ENCODE data around the gene MRPL53.

The MRPL53 gene

DNA sequence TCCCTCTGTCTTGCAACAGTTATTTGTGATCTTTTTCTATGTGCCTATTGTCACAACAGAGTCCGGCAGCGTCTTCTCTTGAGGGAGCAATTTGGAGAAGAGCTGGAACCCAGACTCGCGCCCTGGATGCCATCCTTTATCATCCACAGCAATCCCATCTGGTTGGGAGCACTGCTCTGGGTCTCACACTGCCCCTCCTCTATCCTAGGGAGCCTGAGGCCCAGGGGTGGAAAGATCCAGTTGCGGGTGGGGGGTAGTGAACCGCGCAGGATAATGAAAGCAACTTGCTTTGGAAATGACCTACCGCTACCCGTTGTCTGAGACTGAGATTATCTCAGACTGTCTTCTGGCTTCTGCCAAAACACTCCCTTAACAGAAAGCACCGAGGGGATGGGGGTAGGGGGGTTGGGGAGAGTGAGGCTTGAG lies 13.5 kb downstream of the MRPL53 start:
- Histone ChIP-seq H3K4me3 (ENCODE audit: low read depth, low read length) (peak overlapping the region; percentile 91), H3K36me3 (ENCODE audit: insufficient read depth, low read length) (no peaks in the 10 kb centered on the region), H2AFZ (ENCODE audit: low read length, unreplicated experiment) (no peak overlapping the region), H3K4me1 (ENCODE audit: control insufficient read depth, insufficient read depth, low read length, unreplicated experiment) (peaks cover 20% of the 10 kb centered on the region), H3K27ac (ENCODE audit: low read depth, low read length) (peak overlapping the region; percentile 17; the same call in 1 of the 2 replicates), H3K79me2 (ENCODE audit: control insufficient read depth, insufficient read depth, low read length, unreplicated experiment) (peaks cover 17% of the 10 kb centered on the region), H3K27me3 (ENCODE audit: insufficient read depth, low read length) (no peaks in the 10 kb centered on the region)

DNA sequence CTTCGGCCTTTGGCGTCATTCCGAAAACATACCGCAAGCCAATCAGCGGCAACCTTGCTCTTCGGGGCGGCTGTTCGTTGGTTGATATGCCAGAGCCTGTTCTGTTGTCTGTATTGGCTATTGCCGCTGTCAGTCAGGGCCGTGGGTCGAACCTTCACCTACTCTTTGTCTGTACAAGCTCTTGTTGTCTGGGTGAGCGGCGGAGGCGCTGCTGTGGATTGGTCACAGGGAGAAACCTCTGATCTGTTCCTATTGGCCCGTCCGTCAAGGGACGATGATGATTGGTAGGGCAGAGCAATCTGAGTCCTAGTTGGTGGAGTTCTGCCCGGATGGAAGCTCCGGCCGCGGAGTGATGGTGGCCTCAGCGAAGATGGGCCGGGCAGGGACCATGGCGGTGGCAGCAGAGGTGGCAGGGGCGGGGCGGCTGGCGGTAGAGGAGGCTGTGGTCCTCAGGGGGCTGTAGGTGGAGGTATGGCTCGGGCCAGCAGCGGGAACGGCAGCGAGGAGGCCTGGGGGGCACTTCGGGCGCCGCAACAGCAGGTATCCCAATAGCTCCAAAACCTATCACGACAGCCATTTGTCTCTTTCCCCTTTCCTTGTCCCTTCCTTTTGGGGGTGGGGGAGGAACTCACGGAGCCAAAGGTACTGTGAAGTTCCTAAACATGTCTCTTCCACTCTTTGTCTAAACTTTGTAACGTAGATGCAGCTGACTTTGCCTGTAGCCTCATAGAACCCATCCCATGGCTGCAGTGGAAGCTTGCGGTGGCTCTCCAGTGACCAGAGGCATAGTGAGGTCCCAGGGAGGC lies 14.1 kb downstream of the MRPL53 start, which contains the start of gene WBP1:
TSS of gene WBP1 (plus strand) at position 307 of the 806 bp plus-strand sequence. CDS start at position 472, 165 bp downstream.
- Histone ChIP-seq H2AFZ (ENCODE audit: low read length, unreplicated experiment) (peak within 1 kb of the TSS; percentile 84), H3K4me1 (ENCODE audit: control insufficient read depth, insufficient read depth, low read length, unreplicated experiment) (peaks cover 20% of the 10 kb centered on the region), H3K27me3 (ENCODE audit: insufficient read depth, low read length) (no peaks in the 10 kb centered on the region)

DNA sequence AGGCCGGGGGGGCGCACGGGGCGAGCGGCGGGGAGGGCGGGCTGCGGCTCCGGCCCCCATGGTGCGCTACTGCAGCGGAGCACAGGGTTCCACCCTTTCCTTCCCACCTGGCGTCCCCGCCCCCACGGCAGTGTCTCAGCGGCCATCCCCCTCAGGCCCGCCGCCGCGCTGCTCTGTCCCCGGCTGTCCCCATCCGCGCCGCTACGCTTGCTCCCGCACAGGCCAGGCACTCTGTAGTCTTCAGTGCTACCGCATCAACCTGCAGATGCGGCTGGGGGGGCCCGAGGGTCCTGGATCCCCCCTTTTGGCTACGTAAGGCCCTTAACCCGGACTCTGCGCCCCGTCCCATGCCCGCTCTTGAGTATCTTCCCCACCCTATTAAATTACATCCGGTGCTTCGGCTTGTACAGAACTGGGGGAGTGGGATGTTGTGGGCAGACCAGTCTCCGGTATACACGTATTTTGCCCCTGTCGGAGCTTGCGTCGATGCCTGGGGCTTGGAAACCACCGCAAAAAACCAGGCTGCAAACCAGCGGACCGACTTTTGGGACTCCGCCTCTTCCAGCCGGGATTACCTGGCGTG lies 14.8 kb downstream of the MRPL53 start:
- no peaks in the 10 kb centered on the region for H3K27me3 ChIP-seq (ENCODE audit: insufficient read depth, low read length)
- peaks cover 20% of the 10 kb centered on the region for H3K4me1 ChIP-seq (ENCODE audit: control insufficient read depth, insufficient read depth, low read length, unreplicated experiment)
- H2AFZ ChIP-seq (ENCODE audit: low read length, unreplicated experiment): peak overlapping the region; percentile 84
- H3K36me3 ChIP-seq (ENCODE audit: insufficient read depth, low read length): no peaks in the 10 kb centered on the region
- H3K4me3 ChIP-seq (ENCODE audit: low read depth, low read length): peak overlapping the region; percentile 91
- peak overlapping the region; percentile 83 for H3K27ac ChIP-seq (ENCODE audit: low read depth, low read length)
- peaks cover 17% of the 10 kb centered on the region for H3K79me2 ChIP-seq (ENCODE audit: control insufficient read depth, insufficient read depth, low read length, unreplicated experiment)

More for the DNA sequence above, 14.1 kb downstream of the MRPL53 start, which contains the start of gene WBP1:
- Histone ChIP-seq H3K27ac (ENCODE audit: low read depth, low read length) (peak within 1 kb of the TSS; percentile 83), H3K4me3 (ENCODE audit: low read depth, low read length) (peak within 1 kb of the TSS; percentile 91), H3K36me3 (ENCODE audit: insufficient read depth, low read length) (no peaks in the 10 kb centered on the region), H3K79me2 (ENCODE audit: control insufficient read depth, insufficient read depth, low read length, unreplicated experiment) (peaks cover 17% of the 10 kb centered on the region)

DNA sequence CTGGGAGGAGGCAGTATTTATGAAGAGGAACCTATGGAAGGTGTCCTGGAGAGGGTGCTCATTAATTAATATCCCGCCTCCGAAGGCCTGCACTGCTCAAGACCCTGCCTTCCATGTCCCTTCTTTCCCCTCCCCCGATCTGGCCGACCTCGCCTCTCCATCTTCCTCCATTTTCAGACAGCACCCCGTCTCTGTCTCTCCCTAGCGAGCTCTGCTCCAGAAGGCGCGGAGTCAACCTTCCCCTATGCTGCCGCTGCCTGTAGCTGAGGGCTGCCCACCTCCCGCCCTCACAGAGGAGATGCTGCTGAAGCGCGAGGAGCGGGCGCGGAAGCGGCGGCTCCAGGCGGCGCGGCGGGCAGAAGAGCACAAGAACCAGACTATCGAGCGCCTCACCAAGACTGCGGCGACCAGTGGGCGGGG lies 15.3 kb downstream of the MRPL53 start:
- Histone ChIP-seq H3K4me1 (ENCODE audit: control insufficient read depth, insufficient read depth, low read length, unreplicated experiment) (peaks cover 20% of the 10 kb centered on the region), H3K27me3 (ENCODE audit: insufficient read depth, low read length) (no peaks in the 10 kb centered on the region), H3K36me3 (ENCODE audit: insufficient read depth, low read length) (no peaks in the 10 kb centered on the region), H2AFZ (ENCODE audit: low read length, unreplicated experiment) (peak overlapping the region; percentile 80), H3K27ac (ENCODE audit: low read depth, low read length) (no peak overlapping the region), H3K4me3 (ENCODE audit: low read depth, low read length) (peak overlapping the region; percentile 91), H3K79me2 (ENCODE audit: control insufficient read depth, insufficient read depth, low read length, unreplicated experiment) (peaks cover 15% of the 10 kb centered on the region)

DNA sequence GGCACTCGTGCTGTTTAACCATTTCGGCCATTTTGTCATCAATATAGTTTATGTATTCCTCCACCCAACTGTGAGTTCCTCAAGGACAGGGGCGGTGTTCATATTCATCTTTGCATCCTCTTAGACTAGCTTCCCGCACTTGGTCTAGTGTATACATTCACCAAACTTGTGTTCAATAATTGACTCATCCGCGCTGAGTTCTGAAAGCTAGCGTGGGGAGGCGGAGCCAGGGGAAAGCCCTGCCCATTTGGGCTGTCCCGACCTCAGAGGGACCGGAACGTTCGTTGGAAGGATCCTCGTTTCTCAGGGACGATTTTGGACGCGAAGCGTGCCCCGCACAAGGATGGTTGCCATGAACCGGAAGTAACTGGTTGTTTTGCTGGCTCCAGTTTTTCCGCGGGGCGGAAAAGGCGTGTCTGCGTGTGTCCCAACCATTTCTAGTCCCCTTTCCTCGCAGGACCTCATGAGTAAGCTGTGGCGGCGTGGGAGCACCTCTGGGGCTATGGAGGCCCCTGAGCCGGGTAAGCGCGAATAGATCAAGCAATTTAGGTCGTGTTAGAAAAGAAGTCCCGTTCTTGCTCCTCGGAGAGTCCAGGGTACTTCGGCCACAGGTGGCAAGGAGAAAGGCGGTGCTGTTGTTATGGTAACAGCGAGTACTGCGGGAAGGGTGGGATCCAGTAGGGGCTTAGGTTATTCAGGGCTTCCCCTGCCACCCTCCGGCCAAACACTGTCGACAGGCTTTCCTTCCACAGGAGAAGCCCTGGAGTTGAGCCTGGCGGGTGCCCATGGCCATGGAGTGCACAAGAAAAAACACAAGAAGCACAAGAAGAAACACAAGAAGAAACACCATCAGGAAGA lies 17.6 kb downstream of the MRPL53 start, which contains the start of gene INO80B:
TSS of gene INO80B (plus strand) at position 434 of the 858 bp plus-strand sequence. CDS start at position 464, 30 bp downstream.
- Histone ChIP-seq H3K27me3 (ENCODE audit: insufficient read depth, low read length) (no peaks in the 10 kb centered on the region), H3K4me3 (ENCODE audit: low read depth, low read length) (peak within 1 kb of the TSS; percentile 91), H3K36me3 (ENCODE audit: insufficient read depth, low read length) (no peaks in the 10 kb centered on the region), H3K4me1 (ENCODE audit: control insufficient read depth, insufficient read depth, low read length, unreplicated experiment) (peaks cover 20% of the 10 kb centered on the region), H2AFZ (ENCODE audit: low read length, unreplicated experiment) (peak within 1 kb of the TSS; percentile 70), H3K79me2 (ENCODE audit: control insufficient read depth, insufficient read depth, low read length, unreplicated experiment) (peaks cover 13% of the 10 kb centered on the region), H3K27ac (ENCODE audit: low read depth, low read length) (no peak within 1 kb of the TSS)

DNA sequence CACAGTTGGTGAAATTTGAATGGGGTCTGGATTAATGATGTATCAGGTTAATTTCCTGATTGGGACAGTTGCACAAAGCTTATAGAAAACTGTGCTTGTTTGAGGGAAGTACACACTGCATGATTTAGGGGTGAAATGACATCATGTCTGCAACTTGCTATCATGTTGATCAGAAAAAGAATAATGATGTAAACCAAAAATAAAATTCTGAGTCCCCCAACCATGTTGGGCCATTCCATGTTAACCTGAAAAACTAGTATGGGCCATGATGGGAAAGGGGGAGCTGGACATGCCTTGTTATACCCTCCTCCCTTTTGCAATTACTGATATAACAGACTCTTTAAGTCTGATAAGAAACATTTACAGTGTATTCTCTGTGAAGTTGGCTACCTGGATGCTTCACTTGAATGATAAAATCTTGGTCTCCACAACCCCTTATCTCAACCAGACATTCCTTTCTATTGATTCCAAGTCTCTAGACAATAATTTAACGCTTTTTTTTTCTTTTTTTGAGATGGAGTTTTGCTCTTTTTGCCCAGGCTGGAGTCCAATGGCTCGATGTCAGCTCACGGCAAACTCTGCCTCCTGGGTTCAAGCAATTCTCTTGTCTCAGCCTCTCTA lies 21.8 kb downstream of the MRPL53 start:
- H3K27ac ChIP-seq (ENCODE audit: low read depth, low read length): no peak overlapping the region
- H3K79me2 ChIP-seq (ENCODE audit: control insufficient read depth, insufficient read depth, low read length, unreplicated experiment): peaks cover under 1% of the 10 kb centered on the region
- H3K36me3 ChIP-seq (ENCODE audit: insufficient read depth, low read length): no peaks in the 10 kb centered on the region
- H3K4me1 ChIP-seq (ENCODE audit: control insufficient read depth, insufficient read depth, low read length, unreplicated experiment): peaks cover 7% of the 10 kb centered on the region
- no peak overlapping the region for H3K4me3 ChIP-seq (ENCODE audit: low read depth, low read length)
- no peak overlapping the region for H2AFZ ChIP-seq (ENCODE audit: low read length, unreplicated experiment)
- no peaks in the 10 kb centered on the region for H3K27me3 ChIP-seq (ENCODE audit: insufficient read depth, low read length)

DNA sequence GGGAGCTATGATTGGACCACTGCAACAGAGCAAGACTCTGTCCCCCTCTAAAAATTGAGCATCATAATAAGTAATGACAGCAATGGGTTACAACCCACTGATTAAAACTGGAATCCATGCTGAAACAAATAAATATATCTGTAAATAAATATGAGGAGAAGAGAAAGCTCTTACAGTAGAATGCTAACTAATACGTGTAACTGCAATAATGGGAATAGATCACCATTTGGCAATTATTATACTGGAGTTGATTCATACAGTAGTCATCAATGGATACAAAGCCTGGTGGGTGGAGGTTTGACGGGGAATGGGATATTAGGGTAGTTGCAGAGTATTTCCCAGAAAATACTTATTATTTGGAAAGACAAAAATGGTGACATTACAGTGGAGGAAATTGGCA lies 23.7 kb downstream of the MRPL53 start:
- Histone ChIP-seq H3K4me1 (ENCODE audit: control insufficient read depth, insufficient read depth, low read length, unreplicated experiment) (peaks cover 12% of the 10 kb centered on the region), H3K27me3 (ENCODE audit: insufficient read depth, low read length) (no peaks in the 10 kb centered on the region), H2AFZ (ENCODE audit: low read length, unreplicated experiment) (no peak overlapping the region), H3K36me3 (ENCODE audit: insufficient read depth, low read length) (no peaks in the 10 kb centered on the region), H3K27ac (ENCODE audit: low read depth, low read length) (no peak overlapping the region), H3K79me2 (ENCODE audit: control insufficient read depth, insufficient read depth, low read length, unreplicated experiment) (no peaks in the 10 kb centered on the region), H3K4me3 (ENCODE audit: low read depth, low read length) (no peak overlapping the region)

DNA sequence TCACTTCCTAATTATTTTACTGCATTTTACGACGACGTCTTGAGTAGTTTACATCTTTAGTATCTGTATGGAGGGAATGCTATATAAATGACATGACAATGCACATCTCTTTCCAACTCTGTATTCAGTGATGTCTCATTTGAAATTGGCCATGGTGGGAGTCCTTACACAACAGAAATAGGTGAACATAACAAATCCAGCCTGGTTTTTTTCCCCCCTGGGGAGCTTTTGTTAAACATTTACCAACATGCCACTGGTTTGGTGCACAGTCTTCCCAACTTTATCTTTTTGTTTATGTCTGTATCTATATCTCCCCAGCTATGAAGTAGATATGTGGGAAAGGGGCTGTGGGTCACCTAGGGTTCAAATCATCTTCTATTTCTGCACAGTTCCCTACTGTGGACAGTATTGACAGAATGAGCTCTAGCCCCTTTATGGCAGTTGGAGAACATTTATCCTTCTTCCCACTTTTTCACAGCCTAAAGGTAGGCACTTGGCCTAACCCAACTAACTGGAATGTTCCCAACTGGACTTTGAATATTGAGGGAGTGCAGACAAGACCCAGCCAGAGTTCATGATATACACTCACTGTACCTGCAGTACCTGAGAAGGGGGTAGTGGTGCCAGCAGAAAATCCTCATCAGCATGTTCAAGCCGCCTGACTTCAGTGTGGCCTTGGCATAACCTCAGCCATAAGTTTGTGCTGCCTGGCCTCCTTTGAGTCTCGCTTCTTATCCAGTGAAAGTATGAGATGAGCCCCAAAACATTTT lies 25.1 kb downstream of the MRPL53 start:
- H3K4me3 ChIP-seq (ENCODE audit: low read depth, low read length): no peak overlapping the region
- H2AFZ ChIP-seq (ENCODE audit: low read length, unreplicated experiment): no peak overlapping the region
- H3K27me3 ChIP-seq (ENCODE audit: insufficient read depth, low read length): peaks cover under 1% of the 10 kb centered on the region; the same call in 1 of the 2 replicates
- peaks cover 13% of the 10 kb centered on the region for H3K4me1 ChIP-seq (ENCODE audit: control insufficient read depth, insufficient read depth, low read length, unreplicated experiment)
- no peaks in the 10 kb centered on the region for H3K79me2 ChIP-seq (ENCODE audit: control insufficient read depth, insufficient read depth, low read length, unreplicated experiment)
- H3K36me3 ChIP-seq (ENCODE audit: insufficient read depth, low read length): no peaks in the 10 kb centered on the region
- H3K27ac ChIP-seq (ENCODE audit: low read depth, low read length): no peak overlapping the region

DNA sequence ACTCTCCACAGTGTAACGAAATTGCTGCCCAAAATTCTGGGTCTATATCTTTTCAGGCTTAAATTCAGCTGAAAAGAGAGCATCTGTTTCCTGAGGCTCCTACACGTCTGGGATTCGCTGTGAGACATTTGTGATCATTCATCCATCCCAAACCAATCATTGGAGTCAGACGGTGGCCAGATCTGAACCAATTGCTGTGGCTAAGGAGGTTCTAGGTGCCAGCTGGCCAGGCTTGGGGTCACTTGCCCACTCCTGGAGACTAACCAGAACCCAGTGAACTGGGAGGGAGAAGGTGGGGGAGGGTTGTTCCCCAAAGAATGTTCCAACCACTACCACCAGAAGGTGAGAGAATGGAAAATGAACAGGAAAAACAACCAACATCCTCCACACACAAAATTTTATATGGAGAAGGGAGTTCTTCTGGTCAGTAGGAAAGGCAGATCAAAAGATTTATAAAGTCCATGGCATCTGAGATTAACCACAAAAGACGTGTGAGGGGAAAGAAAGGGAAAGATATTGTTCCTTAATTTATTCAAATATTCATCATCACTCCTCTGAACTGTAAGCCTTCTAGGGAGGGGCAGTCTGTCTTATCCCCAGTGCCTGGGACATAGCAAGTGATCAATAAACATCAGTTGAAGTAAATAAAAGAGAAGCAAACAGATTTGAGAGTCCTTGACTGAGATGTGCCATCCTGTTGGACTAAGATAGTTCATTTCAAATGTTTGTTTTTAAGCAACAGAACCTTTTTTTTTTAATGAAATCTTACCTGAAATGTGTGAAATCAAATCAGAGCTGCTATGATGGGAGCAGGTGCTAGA lies 27.8 kb downstream of the MRPL53 start:
- H3K27me3 ChIP-seq (ENCODE audit: insufficient read depth, low read length): peaks cover 17% of the 10 kb centered on the region

More for the DNA sequence above, 27.8 kb downstream of the MRPL53 start:
- Histone ChIP-seq H3K4me3 (ENCODE audit: low read depth, low read length) (peak overlapping the region; percentile 1; the same call in 1 of the 2 replicates), H2AFZ (ENCODE audit: low read length, unreplicated experiment) (no peak overlapping the region), H3K79me2 (ENCODE audit: control insufficient read depth, insufficient read depth, low read length, unreplicated experiment) (peaks cover under 1% of the 10 kb centered on the region), H3K4me1 (ENCODE audit: control insufficient read depth, insufficient read depth, low read length, unreplicated experiment) (peaks cover 18% of the 10 kb centered on the region), H3K36me3 (ENCODE audit: insufficient read depth, low read length) (no peaks in the 10 kb centered on the region), H3K27ac (ENCODE audit: low read depth, low read length) (no peak overlapping the region)

Data from ACC112 (cell line).